GM12872 (cell line): Measurements from ENCODE around the gene MAOB.

ENCODE experiments used
- CTCF ChIP-seq: IDR thresholded peaks from 3 replicates; pipeline ENCODE4 v1.5.1; 2011; ENCODE audit warnings: low read depth, mild to moderate bottlenecking, low read length, moderate library complexity; ENCODE audit not compliant: insufficient read depth

The MAOB gene

DNA sequence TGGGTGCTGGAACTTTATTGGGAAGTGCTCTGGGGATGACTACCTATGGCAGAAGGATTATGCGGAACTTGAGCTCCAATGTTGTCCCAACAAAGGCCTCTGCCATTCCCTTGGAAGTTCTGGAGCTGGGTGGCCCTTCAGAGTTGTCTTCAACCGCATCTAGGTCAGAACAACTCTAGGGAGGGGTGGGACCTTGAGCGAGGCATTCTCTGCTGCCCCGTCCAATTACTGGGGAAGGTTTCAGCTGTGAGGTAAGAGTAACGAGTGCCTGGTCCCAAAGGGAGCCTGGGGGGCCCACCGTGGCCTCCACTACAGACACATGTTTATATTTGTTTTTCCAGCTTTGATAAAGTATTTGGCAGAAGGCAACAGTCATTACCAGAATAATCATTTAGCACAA, 146.7 kb downstream of the MAOB start:
- no peak for TF ChIP-seq CTCF

GRCh38 chrX:43734444-43734843, 147.8 kb downstream of the MAOB start:
- no peak for TF ChIP-seq CTCF

DNA sequence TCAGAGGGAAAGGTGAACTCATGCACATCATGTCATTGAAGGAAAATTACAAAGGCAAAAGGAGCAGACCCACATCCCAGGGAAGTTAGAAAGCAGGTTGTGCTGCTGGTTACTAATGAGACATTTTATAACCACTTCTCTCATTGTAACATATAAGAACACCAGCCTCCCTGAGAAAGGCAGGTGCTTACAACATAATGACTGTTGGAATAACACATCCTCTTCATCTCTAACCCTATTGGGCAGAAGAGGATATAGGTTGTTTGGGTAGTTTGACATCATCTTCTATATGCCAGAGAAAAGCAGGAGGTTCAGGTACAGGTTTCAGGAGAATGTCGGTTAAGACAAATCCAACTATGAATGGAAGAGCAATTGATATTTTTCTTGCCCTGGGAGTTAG, 148.6 kb downstream of the MAOB start:
- TF ChIP-seq CTCF: no peak

GRCh38 chrX:43731086-43731485, 151.2 kb downstream of the MAOB start:
- no peak for TF ChIP-seq CTCF

GRCh38 chrX:43728966-43729365, 153.3 kb downstream of the MAOB start:
- no peak for TF ChIP-seq CTCF

DNA sequence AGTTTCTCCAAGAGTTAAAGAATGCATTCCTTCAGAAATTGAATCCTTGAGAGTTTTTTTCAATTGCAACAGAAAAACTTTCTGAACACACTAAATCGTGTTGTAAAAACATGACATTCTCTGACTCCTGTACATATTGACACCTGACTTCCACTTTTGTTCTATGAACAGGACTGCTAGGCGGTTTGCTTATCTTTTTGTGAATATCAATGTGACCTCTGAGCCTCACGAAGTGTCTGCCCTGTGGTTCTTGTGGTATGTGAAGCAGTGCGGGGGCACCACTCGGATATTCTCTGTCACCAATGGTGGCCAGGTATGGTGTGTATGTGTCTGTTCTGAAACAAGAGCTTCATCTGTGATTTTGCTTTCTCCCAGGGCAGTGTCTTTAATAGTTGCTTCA, 154.2 kb downstream of the MAOB start:
- no peak for TF ChIP-seq CTCF

GRCh38 chrX:43720961-43721360, 161.3 kb downstream of the MAOB start:
- TF ChIP-seq CTCF: no peak

- no peak for TF ChIP-seq CTCF
These were observed 162.2 kb downstream of the MAOB start for GRCh38 chrX:43720082-43720481.
